GM21786 (cell line): ENCODE data around the gene NKX3-2.
"Not testable (repeated sequence)": the region's sequence is repeated elsewhere in the genome, so short reads cannot be mapped to it uniquely, and the experiment has no call there.

ENCODE experiments used
- ATAC-seq: cut with Tn5 transposase; IDR thresholded peaks from one replicate; pipeline ENCODE4 v1.9.1; 2021; ENCODE audit not compliant: unreplicated experiment

The NKX3-2 gene

GRCh38 chr4:13543839-13544605 is at the start of gene NKX3-2:
TSS of gene NKX3-2 (minus strand) at chr4:13544508. CDS start at chr4:13544414, 94 bp downstream.
- ATAC-seq, result no peak

- ATAC-seq, result no peak
Observed at GRCh38 chr4:13592220-13592619, 47.9 kb upstream of the NKX3-2 start.

- ATAC-seq, result no peak
Observed at GRCh38 chr4:13590766-13591165, 46.5 kb upstream of the NKX3-2 start.

GRCh38 chr4:13588954-13589353 is 44.6 kb upstream of the NKX3-2 start:
- ATAC-seq, result no peak

GRCh38 chr4:13584481-13584880 is 40.2 kb upstream of the NKX3-2 start:
- ATAC-seq, result no peak

- no peak for ATAC-seq
Observed at GRCh38 chr4:13580036-13580435, 35.7 kb upstream of the NKX3-2 start.

- no peak for ATAC-seq
Observed at GRCh38 chr4:13577660-13578059, 33.4 kb upstream of the NKX3-2 start.

GRCh38 chr4:13570916-13571315 is 26.6 kb upstream of the NKX3-2 start:
- no peak for ATAC-seq

- ATAC-seq, result no peak
Observed at GRCh38 chr4:13567125-13567524, 22.8 kb upstream of the NKX3-2 start.

GRCh38 chr4:13562876-13563275 is 18.6 kb upstream of the NKX3-2 start:
- ATAC-seq, result no peak

GRCh38 chr4:13561673-13562072 is 17.4 kb upstream of the NKX3-2 start:
- ATAC-seq, result no peak

- not testable (repeated sequence) for ATAC-seq
Observed at GRCh38 chr4:13560111-13560510, 15.8 kb upstream of the NKX3-2 start.

- ATAC-seq, result no peak
Observed at GRCh38 chr4:13559413-13559812, 15.1 kb upstream of the NKX3-2 start.

- ATAC-seq, result no peak
Observed at GRCh38 chr4:13558881-13559280, 14.6 kb upstream of the NKX3-2 start.

- ATAC-seq, result no peak
Observed at GRCh38 chr4:13555325-13555724, 11.0 kb upstream of the NKX3-2 start.

- no peak for ATAC-seq
Observed at GRCh38 chr4:13553081-13553480, 8.8 kb upstream of the NKX3-2 start.

GRCh38 chr4:13548984-13549546 is 4.8 kb upstream of the NKX3-2 start:
- peak; percentile 81 for ATAC-seq

- no peak for ATAC-seq
Observed at GRCh38 chr4:13548059-13548983, 4.0 kb upstream of the NKX3-2 start.

GRCh38 chr4:13547485-13548041 is 3.3 kb upstream of the NKX3-2 start:
- no peak for ATAC-seq

GRCh38 chr4:13546941-13547484 is 2.7 kb upstream of the NKX3-2 start:
- no peak for ATAC-seq
